ENCODE results near the gene TLCD1.

TLCD1 gene

DNA sequence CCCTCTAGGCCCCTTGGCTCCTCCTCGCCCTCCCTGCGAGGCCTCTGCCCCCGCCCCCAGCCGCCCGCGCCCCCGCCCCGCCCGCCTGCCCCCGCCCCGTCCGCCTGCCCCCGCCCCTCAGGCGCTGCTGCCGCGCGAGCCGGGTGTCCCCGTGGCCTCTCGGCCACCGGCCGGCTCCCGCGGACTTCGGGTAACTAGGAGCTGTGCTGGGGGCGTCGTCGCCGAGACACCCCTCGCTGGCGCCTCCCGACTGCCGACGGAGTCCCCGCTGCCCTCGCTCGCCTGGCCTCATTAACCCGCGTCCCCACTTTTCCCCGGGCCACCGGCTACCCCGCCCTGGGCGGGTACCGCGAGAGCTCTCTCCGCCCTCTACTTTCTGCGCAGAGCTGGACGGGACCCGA lies at the start of gene TLCD1:
TLCD1 (minus strand) TSS at position 8 of the 401 bp plus-strand sequence. CDS start 136 bp downstream, outside the sequence.
- in situ Hi-C loops (cut with MboI; ENCODE audit: low sequenced_read_pairs): loop anchor here (25.0 kb wide), 1 partner anchor 386 kb away; no protein-coding TSS in a partner anchor

DNA sequence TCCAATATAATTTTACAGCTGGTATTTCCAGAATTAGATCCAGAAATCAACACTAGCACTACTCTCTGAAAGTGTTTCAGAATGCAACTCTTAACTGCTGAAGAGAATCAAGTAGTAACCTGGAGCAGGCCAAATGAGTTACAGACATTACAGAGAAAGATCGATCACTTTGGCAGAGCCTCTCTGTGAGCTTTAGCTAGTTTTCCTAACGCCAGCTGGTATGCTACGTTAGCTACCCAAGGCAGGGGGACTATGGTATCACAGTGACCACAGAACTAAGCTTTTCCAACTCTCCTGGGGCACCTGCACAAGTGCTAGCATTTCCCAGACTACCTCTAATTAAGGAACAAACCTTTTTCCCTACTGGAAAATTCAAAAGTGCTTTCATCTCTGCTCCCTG lies 48.2 kb upstream of the TLCD1 start:
- in situ Hi-C loops (cut with MboI; ENCODE audit: low sequenced_read_pairs): no loop called here

- in situ Hi-C loops (cut with MboI; ENCODE audit: low sequenced_read_pairs): no loop called here
These were observed 47.7 kb upstream of the TLCD1 start for GRCh38 chr17:28773736-28774135.

GRCh38 chr17:28765038-28765437 lies 39.0 kb upstream of the TLCD1 start:
- in situ Hi-C loops (cut with MboI; ENCODE audit: low sequenced_read_pairs): no loop called here

DNA sequence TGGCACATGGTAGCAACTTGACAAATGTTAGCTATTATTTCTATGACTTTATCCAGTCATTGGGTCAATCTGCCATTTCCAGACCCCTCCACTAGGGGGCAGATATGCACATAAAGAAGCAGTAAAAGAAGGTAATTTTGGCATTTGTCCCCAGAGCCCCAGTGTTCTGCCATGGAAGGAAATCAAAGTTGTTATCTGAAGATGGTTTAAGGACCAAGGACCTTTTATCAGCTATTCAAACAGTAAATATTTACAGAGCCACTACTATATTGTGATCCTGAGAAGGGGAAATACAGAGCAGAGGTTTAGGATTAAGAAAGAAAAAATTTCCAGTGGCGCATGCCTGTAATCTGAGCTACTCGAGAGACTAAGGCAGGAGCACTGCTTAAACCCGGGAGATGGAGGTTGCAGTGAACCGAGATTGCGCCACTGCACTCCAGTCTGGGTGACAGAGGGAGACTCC lies 37.8 kb upstream of the TLCD1 start:
- in situ Hi-C loops (cut with MboI; ENCODE audit: low sequenced_read_pairs): no loop called here

GRCh38 chr17:28763137-28763799 lies 37.2 kb upstream of the TLCD1 start:
- in situ Hi-C loops (cut with MboI; ENCODE audit: low sequenced_read_pairs): no loop called here

- in situ Hi-C loops (cut with MboI; ENCODE audit: low sequenced_read_pairs): no loop called here
These were observed 34.8 kb upstream of the TLCD1 start for GRCh38 chr17:28760601-28761562.

DNA sequence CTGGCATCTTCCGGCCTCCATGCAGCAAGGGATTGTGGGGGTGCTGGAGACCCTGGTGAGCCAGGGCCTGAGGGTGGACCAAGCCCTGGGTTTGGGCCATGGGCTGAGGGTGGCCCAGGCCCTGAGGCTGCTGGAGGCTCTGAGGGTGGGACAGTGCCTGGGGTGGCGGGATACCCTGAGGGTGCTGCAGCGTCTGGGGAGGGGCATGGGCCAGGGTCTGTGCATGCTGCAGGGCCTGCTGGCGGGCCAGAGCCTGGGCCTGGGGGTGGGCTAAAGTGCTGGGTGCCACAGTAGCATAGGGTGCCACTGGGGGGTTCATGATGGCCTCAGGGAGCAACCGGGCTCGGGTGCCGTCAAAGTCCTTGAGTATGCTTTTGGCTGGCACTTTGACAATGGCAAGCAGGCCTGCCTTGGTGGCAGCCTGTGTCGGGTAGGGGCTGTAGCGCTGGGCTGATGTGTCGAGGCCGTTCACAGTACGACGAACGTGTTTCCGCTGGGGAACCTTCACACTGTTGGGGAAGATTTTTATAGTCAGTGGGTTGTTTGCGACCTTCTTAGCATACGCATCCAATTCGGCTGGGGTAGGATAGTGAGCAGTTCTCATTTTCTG lies 33.3 kb upstream of the TLCD1 start:
- in situ Hi-C loops (cut with MboI; ENCODE audit: low sequenced_read_pairs): no loop called here

DNA sequence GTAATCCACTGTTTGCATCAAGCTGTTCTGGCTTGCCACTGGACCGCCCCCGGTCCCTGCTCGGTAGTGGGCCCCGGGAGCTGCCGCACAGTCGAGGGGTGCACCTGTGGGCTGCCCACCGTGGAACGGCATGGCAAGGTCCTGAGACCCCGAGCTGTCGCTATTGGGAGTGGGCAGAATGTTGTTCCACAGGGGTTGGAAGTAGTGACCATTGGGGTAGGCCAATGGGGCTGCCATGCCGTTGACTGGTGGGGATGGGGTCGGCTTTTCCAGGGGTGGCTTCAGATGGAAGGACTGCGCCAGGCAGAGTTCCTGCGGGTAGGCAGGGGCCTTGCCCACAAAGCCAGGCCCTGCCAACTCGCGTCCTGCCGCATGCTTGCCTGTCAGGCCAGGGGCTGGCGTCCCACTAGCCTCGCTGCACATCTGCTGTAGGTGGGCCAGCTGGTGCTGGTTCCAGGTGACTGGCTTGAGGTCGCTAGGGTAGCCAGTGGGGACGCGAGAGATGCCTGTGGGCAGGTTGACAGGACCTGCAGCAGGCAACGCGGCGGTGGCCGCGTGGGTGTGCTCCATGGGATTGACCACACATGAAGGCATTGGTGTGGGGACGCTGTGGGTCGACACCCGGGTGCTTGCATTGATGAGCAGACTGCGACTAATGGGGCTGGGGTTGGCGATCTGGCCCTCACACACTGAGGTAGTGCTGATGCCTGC lies 32.5 kb upstream of the TLCD1 start:
- in situ Hi-C loops (cut with MboI; ENCODE audit: low sequenced_read_pairs): no loop called here

DNA sequence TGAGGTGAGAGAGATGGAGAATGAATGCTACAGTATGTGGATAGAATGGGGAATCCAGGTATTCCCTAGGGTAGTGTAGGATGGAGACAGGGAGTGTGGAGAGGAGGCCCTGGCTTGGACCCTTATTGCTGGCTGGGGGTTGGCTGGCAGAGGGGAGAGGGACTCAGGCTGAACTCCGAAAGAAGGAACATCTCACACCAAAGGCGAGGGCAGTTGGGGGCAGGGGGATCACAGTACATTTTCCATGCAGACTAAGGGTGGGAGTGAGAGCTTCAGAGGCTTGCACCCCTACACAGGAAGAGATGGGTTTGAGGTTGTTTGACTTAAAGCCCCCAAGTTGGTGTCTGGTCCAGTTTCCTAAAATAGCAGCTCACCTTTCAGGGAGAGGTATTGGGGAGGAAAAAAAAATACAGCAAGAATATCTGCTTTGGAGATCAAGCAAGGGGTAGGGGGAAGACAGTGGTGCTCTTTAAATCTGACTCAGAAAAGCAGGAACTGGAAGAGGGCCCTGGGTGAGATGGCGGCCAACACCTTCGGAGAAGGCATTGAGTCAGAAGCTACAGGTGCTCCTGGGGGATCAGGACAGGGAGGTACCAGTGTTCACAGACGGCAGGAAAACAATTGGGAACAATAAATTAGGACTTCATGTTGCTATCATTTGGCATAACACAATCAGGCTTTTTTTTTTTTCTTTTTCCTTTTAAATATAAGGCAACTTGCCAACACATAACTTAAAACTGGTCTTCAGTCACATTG lies 30.2 kb upstream of the TLCD1 start:
- in situ Hi-C loops (cut with MboI; ENCODE audit: low sequenced_read_pairs): no loop called here

DNA sequence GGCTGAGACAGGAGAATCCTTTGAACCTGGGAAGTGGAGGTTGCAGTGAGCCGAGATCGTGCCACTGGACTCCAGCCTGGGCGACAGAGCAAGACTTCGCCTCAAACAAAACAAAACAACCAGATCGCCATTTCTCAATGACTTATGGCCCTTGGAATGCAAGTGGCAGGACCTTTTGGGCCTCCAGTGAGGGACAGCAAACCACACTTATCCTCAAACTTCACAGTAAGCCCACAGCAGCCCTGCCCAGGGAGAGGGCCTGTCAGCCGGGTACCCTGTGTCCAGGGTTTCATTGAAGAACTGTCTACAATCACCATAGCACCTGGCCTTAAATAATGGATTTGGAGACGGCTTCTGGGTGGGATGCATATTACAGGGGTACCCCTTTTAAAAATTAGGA lies 29.5 kb upstream of the TLCD1 start:
- in situ Hi-C loops (cut with MboI; ENCODE audit: low sequenced_read_pairs): no loop called here

GRCh38 chr17:28751600-28752366 lies 25.8 kb upstream of the TLCD1 start:
- in situ Hi-C loops (cut with MboI; ENCODE audit: low sequenced_read_pairs): no loop called here

GRCh38 chr17:28750178-28751047 lies 24.4 kb upstream of the TLCD1 start:
- in situ Hi-C loops (cut with MboI; ENCODE audit: low sequenced_read_pairs): no loop called here

- in situ Hi-C loops (cut with MboI; ENCODE audit: low sequenced_read_pairs): loop anchor here (25.0 kb wide), 1 partner anchor 363 kb away; no protein-coding TSS in a partner anchor
These were observed 23.6 kb upstream of the TLCD1 start for GRCh38 chr17:28749516-28750177.

DNA sequence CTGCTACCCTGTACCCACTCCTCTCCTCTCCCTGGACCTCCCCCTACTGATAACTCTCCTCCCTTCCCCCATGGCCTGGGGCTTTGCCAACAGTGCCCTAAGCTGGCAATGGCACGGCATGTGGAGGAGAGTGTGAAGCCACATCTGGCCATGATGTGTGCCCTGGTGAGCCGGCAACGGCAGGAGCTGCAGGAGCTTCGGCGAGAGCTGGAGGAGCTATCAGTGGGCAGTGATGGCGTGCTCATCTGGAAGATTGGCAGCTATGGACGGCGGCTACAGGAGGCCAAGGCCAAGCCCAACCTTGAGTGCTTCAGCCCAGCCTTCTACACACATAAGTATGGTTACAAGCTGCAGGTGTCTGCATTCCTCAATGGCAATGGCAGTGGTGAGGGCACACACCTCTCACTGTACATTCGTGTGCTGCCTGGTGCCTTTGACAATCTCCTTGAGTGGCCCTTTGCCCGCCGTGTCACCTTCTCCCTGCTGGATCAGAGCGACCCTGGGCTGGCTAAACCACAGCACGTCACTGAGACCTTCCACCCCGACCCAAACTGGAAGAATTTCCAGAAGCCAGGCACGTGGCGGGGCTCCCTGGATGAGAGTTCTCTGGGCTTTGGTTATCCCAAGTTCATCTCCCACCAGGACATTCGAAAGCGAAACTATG lies 23.0 kb upstream of the TLCD1 start:
- in situ Hi-C loops (cut with MboI; ENCODE audit: low sequenced_read_pairs): loop anchor here (25.0 kb wide), 1 partner anchor 363 kb away; no protein-coding TSS in a partner anchor

DNA sequence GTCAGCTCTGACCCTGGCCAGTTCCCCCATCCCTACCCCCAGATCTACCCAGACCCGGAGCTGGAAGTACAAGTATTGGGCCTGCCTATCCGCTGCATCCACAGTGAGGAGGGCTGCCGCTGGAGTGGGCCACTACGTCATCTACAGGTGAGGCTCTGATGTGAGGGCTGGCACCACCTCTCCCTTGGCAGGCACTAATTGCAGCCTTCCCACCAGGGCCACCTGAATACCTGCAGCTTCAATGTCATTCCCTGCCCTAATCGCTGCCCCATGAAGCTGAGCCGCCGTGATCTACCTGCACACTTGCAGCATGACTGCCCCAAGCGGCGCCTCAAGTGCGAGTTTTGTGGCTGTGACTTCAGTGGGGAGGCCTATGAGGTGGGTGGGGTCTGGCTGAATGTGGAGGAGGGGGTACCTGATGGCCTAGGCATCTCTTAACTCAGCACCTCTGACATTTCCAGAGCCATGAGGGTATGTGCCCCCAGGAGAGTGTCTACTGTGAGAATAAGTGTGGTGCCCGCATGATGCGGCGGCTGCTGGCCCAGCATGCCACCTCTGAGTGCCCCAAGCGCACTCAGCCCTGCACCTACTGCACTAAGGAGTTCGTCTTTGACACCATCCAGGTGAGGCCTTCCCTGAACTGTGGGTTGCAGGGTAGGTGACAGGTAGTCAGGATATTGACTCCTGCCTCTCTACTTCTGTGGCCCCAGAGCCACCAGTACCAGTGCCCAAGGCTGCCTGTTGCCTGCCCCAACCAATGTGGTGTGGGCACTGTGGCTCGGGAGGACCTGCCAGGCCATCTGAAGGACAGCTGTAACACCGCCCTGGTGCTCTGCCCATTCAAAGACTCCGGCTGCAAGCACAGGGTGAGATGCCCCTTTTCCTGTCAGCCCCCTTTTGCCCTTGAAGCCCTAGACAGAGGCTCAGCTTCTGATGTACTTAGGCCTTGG lies 22.0 kb upstream of the TLCD1 start:
- in situ Hi-C loops (cut with MboI; ENCODE audit: low sequenced_read_pairs): loop anchor here (25.0 kb wide), 1 partner anchor 364 kb away; no protein-coding TSS in a partner anchor

Data from HL-60/S4 (cell line).